Stimulated activated CD4-positive, alpha-beta T cell treated with anti-CD3 and anti-CD28 coated beads, Interleukin-4, amount 100 ng/mL, for 4 hours (primary cell): ENCODE results near the gene ZNF678.
"Not testable (repeated sequence)": the region's sequence is repeated elsewhere in the genome, so short reads cannot be mapped to it uniquely, and the experiment has no call there.

Experiments
- DNase-seq, 2 experiments: peaks; one replicate each; pipeline ENCODE4 v3.0.0-alpha.2; 2020

The ZNF678 gene

DNA sequence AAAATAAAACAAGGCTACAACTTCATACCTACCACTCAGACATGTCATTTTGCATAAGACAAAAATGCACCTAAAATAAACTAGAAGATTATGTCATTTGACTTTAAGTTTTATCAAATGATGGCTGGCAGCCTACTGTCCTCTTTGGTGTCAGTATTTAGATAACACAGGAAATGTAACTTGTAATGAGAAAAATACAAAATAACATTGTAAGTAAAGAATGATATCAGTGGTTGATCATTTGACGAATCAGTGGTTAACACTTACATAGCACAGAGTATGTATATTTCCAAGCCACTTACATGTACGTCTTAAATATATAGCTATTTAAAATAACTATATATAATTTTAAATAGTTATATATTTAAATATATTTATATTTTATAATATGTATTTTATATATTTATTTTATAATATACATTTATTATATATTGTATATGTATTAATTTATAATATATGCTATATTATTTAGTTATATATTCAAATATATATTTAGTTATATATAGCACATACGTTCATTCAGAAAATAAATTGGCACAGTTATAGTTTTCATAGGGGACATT lies 44.1 kb downstream of the ZNF678 start:
- no peak for DNase-seq

DNA sequence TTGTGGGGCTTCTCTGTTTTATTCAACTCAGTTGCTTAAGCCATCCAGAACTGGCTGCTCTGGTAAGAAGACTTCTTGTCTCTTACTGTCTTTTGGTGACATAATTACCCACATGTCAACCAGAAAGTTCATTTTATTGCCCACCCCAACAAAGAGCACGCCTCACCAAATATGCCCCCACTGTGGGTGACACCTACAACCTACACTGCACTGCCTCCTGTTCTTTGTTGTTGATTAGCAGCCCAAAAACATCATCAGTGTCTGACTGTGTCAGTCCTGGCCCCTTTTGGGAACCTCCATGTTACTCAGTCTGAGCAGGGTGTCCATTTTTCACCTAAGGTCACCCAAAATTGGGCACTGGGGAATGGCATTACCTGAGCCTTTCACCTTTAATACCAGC lies 49.3 kb downstream of the ZNF678 start:
- no peak for DNase-seq

DNA sequence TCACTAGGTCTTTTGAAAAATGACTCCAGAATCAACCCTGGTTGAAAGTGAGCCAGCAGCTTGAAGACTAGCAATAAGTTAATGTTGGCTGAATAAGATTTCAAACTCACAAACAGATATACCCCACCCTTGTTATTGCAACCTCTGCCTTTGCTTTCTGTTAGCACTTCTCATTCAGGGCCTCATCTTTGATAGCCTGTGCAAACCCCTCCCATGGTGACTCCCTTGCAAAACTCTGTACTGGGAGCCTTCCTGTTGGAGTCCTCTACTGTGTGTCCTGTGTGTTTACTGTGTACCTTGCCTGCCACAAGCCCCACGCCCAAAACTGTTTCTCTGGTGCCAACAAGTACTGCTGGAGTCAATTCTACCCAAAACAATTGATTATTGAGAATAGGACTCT lies 50.2 kb downstream of the ZNF678 start:
- no peak for DNase-seq

DNA sequence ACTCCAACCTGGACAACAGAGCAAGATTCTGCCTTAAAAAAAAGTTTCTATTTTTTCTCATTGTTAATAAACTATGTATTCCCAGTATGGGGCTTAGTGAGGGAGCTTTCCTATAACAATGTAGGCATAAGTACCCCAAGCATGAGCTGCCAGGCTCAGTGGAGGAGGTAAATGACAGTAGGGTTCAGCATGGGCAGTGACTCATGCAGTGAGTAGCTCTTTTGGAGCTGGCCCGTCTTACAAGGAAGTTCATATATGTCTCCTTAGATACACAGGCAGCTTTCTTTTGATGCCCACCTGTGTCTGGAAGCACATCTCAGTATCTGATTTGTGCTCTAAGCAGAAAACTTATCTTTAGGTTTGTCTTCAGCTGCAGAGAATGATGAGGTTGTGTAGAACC lies 57.9 kb downstream of the ZNF678 start:
- DNase-seq, result no peak

DNA sequence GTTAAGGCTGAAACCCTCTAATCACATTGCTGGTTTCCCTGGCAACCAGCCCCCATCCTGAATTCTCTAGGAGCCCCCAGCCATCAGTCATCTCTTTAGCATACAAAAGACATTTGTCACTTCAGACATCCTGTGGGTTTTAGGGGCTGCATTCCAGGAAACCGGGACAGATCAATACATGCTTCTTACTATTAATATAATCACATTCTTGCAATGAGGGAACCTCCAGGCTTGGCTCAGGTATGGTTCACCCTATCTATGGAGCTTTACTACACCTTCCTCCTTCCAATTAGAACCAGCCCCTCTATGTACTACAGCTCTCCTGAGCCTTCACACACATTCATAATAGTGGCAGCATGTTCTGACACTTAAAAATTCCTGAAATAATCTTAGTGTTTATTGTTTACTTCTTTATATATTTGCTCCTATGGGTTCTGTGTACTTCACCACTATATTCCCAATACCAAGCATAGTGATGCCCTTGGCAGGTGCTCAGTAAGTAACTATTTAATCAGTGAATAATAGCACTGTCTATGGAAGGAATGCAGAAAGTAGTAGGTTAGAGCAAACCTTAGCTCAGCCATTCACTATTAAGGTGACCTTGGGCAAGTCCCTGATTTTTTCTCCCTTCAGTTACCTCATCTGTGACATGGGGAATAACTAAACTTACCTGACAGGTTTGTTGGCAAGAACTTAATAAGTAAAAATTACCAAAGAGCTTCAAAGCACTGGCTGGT lies 59.6 kb downstream of the ZNF678 start:
- DNase-seq, result no peak

DNA sequence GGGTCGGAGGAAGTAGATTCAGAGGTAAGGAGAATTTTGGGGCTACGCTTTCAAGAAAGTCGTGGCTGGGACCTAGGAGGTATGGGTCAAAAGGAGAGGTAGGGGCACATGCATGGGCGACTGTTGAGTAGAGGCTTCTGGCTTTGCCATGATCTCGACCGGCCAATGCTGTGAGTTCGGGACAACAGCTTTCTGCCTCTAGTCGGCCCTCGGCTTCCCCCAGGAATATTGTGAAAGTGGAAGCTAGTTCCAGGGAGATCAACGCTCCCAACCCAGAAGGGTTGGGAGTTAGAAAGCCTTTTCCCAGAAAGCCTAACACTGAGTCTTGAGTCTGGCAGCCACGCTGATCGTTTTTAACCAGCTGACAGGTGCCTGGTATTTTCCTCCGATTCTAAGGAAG lies 69.0 kb downstream of the ZNF678 start:
- DNase-seq, result no peak

DNA sequence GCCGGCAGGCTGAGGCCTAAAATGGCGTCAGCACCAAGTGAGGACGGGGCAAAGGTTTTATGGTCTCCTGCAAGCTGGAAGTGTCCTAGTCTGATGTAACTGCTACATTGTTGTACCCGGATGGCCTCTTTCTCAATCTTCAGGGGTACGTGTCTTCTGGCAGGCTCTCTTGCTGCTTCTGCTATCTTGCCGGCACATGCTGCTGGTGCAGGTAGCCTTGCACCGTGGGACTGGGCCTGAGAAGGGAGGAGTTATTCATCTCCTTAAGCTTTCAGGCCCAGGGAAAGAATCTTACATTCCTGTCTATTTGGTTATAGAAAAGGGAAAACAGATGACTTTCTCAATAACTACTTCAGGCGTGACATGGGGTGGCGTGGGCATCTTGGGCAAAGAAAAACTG lies 72.2 kb downstream of the ZNF678 start:
- DNase-seq, result no peak

DNA sequence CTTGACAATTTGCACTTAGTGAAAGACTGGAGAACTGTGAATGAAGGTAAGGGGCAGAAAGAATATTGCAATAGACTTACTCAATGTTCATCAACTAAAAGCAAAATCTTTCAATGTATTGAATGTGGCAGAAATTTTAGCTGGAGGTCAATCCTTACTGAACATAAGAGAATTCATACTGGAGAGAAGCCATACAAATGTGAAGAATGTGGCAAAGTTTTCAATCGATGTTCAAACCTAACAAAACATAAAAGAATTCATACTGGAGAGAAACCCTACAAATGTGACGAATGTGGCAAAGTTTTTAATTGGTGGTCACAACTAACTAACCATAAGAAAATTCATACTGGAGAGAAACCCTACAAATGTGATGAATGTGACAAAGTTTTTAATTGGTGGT lies 91.1 kb downstream of the ZNF678 start:
- DNase-seq, result no peak

DNA sequence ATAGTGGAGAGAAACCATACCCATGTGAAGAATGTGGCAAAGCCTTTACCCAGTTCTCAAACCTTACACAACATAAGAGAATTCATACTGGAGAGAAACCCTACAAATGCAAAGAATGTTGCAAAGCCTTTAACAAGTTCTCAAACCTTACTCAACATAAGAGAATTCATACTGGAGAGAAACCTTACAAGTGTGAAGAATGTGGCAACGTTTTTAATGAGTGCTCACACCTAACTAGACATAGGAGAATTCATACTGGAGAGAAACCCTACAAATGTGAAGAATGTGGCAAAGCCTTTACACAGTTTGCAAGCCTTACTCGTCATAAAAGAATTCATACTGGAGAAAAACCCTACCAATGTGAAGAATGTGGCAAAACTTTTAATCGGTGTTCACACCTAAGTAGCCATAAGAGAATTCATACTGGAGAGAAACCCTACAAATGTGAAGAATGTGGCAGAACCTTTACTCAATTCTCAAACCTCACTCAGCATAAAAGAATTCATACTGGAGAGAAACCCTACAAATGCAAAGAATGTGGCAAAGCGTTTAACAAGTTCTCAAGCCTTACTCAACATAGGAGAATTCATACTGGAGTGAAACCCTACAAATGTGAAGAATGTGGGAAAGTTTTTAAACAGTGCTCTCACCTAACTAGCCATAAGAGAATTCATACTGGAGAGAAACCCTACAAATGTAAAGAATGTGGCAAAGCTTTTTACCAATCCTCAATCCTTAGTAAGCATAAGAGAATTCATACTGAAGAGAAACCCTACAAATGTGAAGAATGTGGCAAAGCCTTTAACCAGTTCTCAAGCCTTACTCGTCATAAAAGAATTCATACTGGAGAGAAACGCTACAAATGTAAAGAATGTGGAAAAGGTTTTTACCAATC lies 91.7 kb downstream of the ZNF678 start:
- no peak for DNase-seq

DNA sequence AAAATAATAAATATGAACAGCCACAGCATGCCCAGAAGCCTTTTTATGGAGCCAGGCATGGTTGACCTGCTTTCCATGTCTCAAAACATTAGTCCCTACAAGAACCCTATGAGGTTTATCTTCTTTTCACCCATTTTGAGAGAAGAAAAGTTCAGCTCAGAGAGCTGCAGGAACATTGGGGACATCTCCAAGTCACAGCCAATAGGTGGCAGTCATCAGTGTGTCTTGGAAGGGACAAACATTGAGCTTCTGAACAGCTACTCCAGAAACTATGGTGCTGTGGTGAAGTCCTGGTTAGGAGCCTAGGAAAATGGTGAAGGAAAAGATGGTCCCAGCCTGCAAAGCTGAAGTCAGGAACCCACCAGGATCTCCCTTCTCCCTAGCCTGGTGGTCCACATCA lies 98.1 kb downstream of the ZNF678 start:
- no peak for DNase-seq

DNA sequence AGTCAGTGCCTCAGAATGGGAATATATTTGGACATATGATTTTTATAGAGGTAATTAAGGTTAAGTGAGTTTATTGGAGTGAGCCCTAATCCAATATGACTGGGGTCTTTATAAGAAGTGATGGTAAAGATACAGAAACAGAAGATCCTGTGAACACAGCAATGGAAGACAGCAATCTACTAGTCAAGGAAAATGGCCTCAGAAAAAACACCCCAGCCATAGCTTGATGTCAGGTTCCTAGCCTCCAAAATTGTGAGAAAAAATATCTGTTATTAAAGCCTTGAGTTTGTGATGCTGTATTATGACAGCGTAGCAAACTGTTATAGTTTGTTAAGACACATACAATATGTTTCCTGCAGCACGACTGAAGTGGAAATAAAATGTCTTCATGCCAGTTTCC lies 99.6 kb downstream of the ZNF678 start:
- DNase-seq, result no peak

DNA sequence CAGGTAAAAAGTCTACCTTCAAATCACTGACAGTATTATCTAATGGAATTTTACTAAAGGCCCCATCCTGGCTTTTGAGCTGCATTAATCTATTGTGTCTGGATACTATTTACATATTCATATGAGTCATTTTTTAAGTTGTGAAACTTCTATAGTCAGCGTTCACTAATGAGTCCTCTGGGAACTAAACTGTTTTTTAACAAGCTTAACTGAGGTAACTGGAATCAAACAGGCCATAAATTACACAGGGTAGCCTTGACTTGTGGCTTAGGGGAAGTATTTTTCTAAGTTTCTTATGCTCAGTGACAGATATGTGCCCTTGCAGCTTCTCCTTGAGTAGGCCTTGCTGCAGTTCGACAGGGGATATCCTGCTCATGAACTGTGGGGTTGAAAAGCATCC lies 102.9 kb downstream of the ZNF678 start:
- no peak for DNase-seq

DNA sequence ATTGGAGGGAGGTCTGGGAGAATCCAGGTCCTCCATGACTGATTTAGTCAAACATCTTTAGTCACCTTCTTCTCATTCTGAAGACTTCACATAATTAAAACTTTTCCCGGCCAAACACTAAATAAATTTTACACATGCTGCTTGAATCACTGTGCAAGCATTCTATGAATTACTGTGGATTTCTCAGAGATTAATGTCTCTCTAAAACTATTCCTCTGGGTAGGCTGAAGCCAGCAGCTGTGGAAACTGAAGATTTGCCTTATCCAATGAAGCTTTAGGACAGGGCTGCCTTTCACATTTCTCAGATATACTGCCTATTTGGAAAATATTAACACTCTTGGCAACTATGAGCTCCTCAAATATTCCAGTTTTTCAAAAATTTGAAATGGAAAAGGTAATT lies 110.1 kb downstream of the ZNF678 start:
- no peak for DNase-seq

DNA sequence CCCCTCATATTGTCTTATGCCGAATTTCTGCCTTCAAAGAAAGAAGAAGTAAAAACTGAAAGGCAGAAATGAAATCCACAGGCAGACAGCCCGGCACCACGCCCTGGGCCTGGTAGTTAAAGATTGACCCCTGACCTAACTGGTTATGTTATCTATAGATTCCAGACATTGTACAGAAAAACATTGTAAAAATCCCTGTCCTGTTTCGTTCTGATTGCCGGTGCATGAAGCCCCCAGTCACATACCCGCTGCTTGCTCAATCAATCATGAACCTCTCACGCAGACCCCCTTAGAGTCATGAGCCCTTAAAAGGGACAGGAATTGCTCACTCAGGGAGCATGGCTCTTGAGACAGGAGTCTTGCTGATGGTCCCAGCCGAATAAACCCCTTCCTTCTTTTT lies 122.5 kb downstream of the ZNF678 start:
- no peak for DNase-seq

DNA sequence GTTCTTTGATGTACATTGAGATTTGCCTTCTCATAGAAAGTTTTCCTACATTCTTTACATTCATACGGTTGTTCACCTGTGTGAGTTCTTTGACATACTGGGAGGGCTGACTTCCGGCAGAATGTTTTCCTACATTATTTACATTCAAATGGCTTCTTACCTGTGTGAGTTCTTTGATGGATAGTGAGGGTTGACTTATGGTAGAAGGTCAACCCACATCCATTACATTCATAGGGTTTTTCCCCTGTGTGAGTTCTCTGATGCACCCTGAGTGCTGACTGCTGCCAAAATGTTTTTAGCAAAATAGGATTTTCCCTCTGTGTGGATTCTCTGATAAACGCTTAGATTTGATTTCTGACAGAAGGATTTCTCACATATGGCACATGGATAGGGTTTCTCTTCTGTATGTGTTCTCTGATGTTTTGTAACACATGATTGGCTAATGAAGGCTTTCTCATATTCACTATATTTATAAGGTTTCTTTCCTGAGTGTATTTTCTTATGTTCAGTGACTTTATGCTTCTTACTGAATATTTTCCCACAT lies 134.0 kb downstream of the ZNF678 start:
- DNase-seq, result no peak

DNA sequence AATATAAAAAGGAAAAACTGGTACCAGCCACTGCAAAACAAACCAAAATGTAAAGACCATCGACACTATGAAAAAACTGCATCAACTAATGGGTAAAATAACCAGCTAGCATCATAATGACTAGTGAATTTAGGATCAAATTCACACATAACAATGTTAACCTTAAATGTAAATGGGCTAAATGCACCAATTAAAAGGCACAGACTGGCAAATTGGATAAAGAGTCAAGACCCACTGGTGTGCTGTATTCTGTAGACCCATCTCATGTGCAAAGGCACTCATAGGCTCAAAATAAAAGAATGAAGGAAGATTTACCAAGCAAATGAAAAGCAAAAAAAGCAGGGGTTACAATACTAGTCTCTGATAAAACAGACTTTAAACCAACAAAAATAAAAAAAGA lies 138.3 kb downstream of the ZNF678 start:
- DNase-seq, result not testable (repeated sequence)

DNA sequence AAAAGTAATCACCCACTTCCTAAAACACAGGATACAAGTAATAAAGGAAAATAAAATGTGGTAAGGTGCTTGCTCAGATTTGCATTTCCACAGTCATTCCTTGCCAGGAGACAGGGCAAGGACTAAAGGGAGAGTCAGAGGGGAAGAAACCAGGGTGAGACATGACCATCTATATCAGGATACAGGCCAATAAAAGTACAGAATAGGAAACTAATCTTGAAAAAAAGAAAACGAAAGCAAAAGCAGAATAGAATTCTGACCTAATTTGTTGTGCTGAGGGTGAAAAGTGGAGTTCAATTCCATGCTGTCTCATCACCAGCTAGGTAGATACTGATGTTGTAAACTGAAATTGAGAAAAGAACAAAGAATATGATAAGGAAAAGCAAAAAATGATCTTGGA lies 144.5 kb downstream of the ZNF678 start:
- DNase-seq, result no peak

DNA sequence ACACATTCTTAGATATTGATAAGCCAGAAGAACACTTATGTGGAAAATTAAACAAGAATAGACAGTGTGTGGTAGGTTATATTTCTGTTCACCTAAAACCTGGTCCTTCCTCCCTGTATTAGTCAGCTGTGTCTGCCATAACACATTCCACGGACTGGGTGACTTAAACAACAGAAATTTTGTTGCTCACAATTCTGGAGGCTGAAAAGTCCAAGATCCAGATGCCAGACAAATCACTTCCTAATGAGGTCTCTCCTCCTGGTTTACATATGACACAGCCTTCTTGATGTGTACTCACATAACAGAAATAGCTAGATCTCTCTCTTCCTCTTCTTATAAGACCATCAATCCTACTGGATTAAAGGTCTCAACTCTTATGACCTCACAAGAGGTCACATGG lies 146.1 kb downstream of the ZNF678 start:
- DNase-seq, result no peak

DNA sequence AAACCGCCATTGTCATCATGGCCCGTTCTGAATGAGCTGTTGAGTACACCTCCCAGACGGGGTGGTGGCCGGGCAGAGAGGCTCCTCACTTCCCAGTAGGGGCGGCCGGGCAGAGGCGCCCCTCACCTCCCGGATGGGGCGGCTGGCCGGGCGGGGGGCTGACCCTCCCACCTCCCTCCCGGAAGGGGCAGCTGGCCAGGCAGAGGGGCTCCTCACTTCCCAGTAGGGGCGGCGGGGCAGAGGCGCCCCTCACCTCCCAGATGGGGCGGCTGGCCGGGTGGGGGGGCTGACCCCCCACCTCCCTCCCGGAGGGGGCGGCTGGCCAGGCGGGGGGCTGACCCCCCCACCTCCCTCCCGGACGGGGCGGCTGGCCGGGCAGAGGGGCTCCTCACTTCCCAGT lies 147.1 kb downstream of the ZNF678 start:
- not testable (repeated sequence) for DNase-seq

DNA sequence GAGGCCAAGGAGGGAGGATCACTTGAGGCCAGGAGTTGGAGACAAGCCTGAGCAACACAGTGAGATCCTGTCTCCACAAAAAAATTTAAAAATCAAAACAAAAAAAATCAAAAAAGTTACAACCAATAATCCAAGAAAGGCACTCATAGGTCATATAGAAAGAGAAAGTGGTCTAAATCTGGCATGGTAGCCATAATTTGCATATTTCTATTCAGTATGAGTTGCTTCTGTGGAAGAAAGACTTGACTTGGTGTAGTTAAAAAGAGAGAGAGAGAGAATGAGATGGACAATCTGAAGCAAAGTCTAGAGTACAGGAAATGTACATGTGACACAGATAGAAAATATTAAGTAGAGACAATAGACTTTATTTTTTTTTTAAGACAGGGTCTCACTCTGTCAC lies 149.3 kb downstream of the ZNF678 start:
- DNase-seq, result no peak

DNA sequence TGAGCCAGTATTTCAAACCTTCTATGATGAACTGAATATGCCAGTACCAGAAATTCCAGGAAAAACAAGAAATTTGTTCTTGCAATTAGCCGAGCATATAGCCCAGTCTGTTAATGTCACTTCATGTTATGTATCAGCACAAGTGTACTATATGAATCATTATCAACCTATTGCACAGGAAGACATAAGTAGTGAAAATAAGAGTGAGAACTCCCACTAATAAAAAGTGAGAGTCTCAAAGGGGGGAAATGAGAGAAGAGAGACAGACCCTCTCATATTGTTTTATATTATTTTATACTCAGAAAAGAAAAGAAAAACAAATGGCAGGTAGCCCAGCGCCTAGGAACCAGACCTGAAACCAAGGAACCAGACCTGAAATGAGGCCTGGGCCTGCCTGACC lies 155.6 kb downstream of the ZNF678 start:
- no peak for DNase-seq

DNA sequence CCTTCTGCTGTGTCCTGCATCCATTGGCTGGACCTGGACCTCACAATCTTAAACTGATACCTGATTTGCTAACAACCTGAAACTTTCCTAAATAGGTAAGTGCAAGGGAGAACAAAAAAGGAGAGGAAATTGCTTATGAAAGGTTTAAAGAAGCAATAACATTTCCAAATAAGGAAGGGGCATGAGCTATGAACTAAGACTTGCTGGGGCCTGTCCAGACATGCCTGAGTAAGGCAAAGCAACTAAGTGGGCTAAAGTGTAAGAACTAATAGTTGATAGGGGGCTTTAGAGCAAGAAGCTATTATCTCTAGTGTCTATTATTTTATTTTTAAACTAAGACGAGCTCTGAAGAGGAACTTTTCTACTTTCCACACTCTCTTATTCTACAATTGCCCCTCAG lies 160.1 kb downstream of the ZNF678 start:
- DNase-seq, result no peak

DNA sequence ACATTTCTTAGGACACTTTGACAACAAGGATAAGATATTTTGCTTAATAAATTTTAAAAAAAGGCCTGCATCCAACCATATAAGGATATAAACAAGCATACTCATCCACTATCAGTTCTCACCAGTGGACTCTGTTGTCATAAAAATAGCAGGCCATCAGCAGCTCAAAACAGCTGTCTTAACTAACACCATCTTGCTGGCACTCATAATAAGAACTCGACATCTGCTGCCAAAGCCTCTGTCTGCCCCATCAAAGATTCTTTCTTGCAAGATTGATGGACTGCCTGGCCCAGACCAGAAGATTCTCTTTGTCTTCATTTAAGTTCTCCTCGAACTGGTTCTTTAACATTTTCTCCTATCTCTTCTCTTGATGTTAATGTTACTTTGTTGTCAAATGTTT lies 161.7 kb downstream of the ZNF678 start:
- DNase-seq, result no peak

DNA sequence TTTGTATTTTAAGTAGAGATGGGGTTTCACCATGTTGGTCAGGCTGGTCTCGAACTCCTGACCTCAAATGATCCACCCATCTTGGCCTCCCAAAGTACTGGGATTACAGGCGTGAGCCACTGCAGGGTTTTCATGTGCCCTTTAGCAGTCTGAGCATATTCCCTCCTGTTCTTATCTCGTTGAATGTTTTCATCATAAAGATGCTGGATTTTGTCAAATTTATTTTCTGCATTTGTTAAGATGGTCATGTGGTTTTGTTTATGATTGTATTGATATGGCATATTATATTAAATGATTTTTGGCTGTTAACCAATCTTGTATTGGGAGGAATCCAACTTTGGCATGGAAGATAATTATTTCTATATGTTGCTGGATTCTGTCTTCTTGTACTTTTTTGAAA lies 163.0 kb downstream of the ZNF678 start:
- DNase-seq, result no peak
